Measurements from ENCODE around the gene RALGDS. TPM values are rescaled to one million over a fixed set of nuclear protein-coding genes. Genes with fewer than 3 reads are reported as not detected.
A peak's percentile ranks its signal among the peaks of the same experiment; 100 is the strongest.

RALGDS gene
- total and polyA plus RNA-seq, 9 of the 15 experiments (the other 6 are each of a cell fraction or from before 2014, with no cell fraction given), result 0.75 to 43.3 (median 27.1) TPM

DNA sequence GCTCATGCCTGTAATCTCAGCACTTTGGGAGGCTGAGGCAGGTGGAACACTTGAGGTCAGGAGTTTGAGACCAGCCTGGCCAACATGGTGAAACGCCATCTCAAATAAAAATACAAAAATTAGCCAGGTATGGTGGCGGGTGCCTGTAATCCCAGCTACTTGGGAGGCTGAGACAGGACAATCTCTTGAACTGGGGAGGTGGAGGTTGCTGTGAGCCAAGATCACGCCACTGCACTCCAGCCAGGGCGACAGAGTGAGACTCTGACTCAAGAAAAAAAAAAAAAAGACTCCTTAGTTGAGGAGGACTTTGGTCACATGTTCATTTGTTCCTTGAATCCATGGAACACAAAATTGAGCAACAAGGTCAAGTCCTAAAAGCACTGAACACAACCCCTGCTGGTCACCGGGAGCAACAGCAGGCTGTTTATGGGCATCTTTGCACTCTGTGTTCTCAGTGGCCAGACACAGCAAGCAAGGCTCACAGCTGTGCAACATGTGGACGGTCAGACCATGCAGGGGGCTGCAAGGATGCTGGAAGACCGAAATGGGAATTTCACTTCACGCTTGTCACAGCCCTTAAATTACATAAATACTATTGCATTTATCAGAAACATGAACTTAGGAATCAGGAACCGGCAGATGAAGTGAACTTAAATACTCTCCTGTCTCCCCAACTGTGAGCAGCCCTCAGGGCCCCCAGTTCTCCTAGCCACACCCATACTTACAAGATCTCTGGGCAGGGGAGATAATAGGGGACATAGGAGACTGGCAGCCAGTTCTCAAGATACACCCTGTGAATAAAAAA, 39.9 kb upstream of the RALGDS start (continued):
- 0 out of 2 replicates have a peak, but pooled peaks have one; percentile 19 for TF ChIP-seq E2F1 (CRISPR knock-in tag; IDR thresholded peaks at IDR 0.05)
- TF ChIP-seq, protein P1, sequence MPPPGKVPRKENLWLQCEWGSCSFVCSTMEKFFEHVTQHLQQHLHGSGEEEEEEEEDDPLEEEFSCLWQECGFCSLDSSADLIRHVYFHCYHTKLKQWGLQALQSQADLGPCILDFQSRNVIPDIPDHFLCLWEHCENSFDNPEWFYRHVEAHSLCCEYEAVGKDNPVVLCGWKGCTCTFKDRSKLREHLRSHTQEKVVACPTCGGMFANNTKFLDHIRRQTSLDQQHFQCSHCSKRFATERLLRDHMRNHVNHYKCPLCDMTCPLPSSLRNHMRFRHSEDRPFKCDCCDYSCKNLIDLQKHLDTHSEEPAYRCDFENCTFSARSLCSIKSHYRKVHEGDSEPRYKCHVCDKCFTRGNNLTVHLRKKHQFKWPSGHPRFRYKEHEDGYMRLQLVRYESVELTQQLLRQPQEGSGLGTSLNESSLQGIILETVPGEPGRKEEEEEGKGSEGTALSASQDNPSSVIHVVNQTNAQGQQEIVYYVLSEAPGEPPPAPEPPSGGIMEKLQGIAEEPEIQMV (tag; conservative IDR thresholded peaks at IDR 0.05; ENCODE audit: low read depth), result no peak
- TF ChIP-seq ZNF224 (CRISPR knock-in tag; IDR thresholded peaks at IDR 0.05), result no peak
- TF ChIP-seq ARHGAP35 (IDR thresholded peaks at IDR 0.05; ENCODE audit: partially characterized antibody), result no peak
- no peak for TF ChIP-seq ZNF134 (CRISPR knock-in tag; conservative IDR thresholded peaks at IDR 0.05)
- no peak for TF ChIP-seq ZNF695 (CRISPR knock-in tag; IDR thresholded peaks at IDR 0.05)
- TF ChIP-seq, protein P2, sequence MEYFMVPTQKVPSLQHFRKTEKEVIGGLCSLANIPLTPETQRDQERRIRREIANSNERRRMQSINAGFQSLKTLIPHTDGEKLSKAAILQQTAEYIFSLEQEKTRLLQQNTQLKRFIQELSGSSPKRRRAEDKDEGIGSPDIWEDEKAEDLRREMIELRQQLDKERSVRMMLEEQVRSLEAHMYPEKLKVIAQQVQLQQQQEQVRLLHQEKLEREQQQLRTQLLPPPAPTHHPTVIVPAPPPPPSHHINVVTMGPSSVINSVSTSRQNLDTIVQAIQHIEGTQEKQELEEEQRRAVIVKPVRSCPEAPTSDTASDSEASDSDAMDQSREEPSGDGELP (CRISPR knock-in tag; IDR thresholded peaks at IDR 0.05; ENCODE audit: borderline replicate concordance), result peak; percentile 95
- TF ChIP-seq SNRNP70 (optimal IDR thresholded peaks at IDR 0.05; ENCODE audit: low read depth, low read length), result no peak
- no peak for TF ChIP-seq ZNF408 (CRISPR knock-in tag; IDR thresholded peaks at IDR 0.05; ENCODE audit: low read depth)
- TF ChIP-seq, protein P3, sequence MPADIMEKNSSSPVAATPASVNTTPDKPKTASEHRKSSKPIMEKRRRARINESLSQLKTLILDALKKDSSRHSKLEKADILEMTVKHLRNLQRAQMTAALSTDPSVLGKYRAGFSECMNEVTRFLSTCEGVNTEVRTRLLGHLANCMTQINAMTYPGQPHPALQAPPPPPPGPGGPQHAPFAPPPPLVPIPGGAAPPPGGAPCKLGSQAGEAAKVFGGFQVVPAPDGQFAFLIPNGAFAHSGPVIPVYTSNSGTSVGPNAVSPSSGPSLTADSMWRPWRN (IDR thresholded peaks at IDR 0.05; ENCODE audit: low read depth), result no peak
- TF ChIP-seq CEBPB (tag; IDR thresholded peaks at IDR 0.05), result peak; percentile 96
- TF ChIP-seq ARID2 (IDR thresholded peaks at IDR 0.05), result no peak
- no peak for TF ChIP-seq SLC30A9 (CRISPR knock-in tag; IDR thresholded peaks at IDR 0.05)
- TF ChIP-seq POLR2AphosphoS2 (IDR thresholded peaks at IDR 0.05; ENCODE audit: low read length), result no peak
- TF ChIP-seq ZNF253 (CRISPR knock-in tag; conservative IDR thresholded peaks at IDR 0.05), result no peak
- no peak for TF ChIP-seq ZNF436 (CRISPR knock-in tag; IDR thresholded peaks at IDR 0.05)
- TF ChIP-seq THRB (CRISPR knock-in tag; conservative IDR thresholded peaks at IDR 0.05), result no peak
- no peak for TF ChIP-seq CLOCK (CRISPR knock-in tag; IDR thresholded peaks at IDR 0.05; ENCODE audit: borderline replicate concordance)
- TF ChIP-seq DDX20 (tag; IDR thresholded peaks at IDR 0.05; ENCODE audit: low read depth), result no peak
